Measurements from ENCODE around the gene PCDHA1.
A peak's percentile ranks its signal among the peaks of the same experiment; 100 is the strongest.

The PCDHA1 gene

DNA sequence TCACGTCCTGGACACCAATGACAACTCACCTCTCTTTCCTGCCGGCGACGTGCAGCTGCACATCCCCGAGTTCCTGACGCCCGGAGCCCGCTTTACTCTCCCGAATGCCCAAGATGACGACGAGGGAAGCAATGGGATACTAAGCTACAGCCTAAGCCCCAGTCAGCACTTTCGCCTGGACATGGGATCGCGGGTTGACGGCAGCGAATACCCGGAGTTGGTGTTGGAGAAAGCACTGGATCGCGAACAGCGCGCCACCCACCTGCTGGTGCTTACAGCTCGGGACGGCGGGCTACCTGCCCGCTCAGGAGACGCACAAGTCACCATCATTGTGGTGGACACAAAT, 141.3 kb downstream of the PCDHA1 start:
- TF ChIP-seq, protein P1, sequence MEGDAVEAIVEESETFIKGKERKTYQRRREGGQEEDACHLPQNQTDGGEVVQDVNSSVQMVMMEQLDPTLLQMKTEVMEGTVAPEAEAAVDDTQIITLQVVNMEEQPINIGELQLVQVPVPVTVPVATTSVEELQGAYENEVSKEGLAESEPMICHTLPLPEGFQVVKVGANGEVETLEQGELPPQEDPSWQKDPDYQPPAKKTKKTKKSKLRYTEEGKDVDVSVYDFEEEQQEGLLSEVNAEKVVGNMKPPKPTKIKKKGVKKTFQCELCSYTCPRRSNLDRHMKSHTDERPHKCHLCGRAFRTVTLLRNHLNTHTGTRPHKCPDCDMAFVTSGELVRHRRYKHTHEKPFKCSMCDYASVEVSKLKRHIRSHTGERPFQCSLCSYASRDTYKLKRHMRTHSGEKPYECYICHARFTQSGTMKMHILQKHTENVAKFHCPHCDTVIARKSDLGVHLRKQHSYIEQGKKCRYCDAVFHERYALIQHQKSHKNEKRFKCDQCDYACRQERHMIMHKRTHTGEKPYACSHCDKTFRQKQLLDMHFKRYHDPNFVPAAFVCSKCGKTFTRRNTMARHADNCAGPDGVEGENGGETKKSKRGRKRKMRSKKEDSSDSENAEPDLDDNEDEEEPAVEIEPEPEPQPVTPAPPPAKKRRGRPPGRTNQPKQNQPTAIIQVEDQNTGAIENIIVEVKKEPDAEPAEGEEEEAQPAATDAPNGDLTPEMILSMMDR (conservative IDR thresholded peaks at IDR 0.05; ENCODE audit: low read depth, low read length), result no peak
- no peak for DNase-seq (ENCODE audit: low read depth)
- H3K4me3 ChIP-seq (ENCODE audit: low read depth, low read length), result peak overlapping the region; percentile 32

DNA sequence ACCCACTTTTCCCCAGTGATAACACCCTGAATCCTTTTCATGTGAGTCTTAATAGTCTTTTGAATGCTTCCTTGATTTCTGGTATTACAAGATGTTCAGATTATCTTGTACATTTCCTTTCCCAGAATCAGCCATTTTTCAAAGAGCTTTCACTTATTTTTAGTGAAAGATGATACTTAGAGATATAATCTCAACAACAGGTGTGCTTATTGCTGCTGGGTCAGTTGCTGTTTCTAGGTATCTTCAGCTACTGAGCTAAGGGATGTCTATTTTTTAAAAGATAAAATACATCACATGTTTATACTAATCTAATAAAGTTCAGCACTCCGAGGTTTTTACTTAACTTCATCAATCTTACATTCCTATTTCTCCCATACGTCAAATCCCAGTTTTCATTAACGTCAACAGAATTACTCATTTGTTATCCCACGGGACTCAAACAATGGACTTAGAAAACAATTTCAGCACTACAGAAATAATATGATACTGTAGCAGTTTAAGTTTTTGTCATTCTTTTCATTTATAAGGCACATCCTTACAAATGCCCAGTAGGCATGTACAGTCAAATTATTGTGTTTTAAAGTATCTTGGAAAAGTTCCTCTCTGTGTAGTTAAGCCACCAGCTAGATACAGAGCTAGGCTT, 149.1 kb downstream of the PCDHA1 start:
- TF ChIP-seq, protein P1 (conservative IDR thresholded peaks at IDR 0.05; ENCODE audit: low read depth, low read length), result no peak
- H3K4me3 ChIP-seq (ENCODE audit: low read depth, low read length), result no peak overlapping the region
- DNase-seq (ENCODE audit: low read depth), result no peak

DNA sequence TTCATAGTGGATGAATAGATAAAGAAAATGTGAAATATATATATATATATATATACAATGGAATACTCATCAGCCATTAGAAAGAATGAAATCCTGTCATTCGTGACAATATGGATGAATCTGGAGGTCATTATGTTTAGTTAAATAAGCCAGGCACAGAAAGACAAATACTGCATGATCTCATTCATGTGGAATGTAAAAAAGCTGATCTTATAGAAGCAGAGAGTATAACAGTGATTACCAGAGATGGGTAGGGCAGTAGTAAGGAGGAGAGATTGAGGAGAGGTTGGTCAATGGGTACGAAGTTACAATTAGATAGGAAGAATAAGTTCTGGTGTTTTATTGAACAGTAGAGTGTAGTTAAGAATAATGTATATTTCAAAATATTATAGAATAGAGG, 160.6 kb downstream of the PCDHA1 start:
- H3K4me3 ChIP-seq (ENCODE audit: low read depth, low read length), result no peak overlapping the region
- DNase-seq (ENCODE audit: low read depth), result no peak
- TF ChIP-seq, protein P1 (conservative IDR thresholded peaks at IDR 0.05; ENCODE audit: low read depth, low read length), result no peak

DNA sequence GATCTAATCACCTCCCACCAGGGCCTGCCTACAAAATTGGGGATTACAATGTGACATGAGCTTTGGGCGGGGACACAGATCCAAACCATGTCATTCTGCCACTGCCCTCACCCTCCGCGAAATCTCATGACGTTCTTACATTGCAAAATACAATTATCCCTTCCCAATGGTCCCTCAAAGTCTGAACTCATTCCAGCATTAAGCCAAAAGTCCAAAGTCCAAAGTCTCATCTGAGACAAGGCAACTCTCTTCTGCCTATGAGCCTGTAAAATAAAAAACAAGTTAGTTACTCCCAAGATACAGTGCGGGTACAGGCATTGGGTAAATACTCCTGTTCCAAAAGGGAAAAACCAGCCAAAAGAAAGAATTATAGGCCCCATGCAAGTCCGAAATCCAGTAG, 165.7 kb downstream of the PCDHA1 start:
- H3K4me3 ChIP-seq (ENCODE audit: low read depth, low read length), result no peak overlapping the region
- no peak for DNase-seq (ENCODE audit: low read depth)
- TF ChIP-seq, protein P1 (conservative IDR thresholded peaks at IDR 0.05; ENCODE audit: low read depth, low read length), result no peak

DNA sequence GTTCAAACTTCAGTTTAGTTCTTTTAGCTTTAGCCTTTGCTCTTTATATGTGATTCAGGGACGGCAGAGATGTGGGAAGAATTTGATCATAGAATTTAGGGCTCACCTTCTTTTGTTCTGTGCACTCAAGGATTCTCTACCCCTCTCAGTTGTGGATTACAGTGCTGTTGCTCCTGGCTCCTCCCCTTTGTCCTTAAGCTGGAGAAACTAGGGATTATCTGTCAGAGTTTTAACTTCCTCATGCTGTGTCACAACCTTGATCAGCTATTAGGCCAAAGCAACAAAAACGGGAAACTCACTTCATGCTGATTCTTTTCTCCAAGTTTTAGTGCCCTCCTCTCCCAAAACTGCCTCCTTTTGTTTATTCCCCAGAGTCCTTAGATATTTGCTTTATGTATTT, 167.3 kb downstream of the PCDHA1 start:
- TF ChIP-seq, protein P1 (conservative IDR thresholded peaks at IDR 0.05; ENCODE audit: low read depth, low read length), result no peak
- H3K4me3 ChIP-seq (ENCODE audit: low read depth, low read length), result no peak overlapping the region
- no peak for DNase-seq (ENCODE audit: low read depth)

DNA sequence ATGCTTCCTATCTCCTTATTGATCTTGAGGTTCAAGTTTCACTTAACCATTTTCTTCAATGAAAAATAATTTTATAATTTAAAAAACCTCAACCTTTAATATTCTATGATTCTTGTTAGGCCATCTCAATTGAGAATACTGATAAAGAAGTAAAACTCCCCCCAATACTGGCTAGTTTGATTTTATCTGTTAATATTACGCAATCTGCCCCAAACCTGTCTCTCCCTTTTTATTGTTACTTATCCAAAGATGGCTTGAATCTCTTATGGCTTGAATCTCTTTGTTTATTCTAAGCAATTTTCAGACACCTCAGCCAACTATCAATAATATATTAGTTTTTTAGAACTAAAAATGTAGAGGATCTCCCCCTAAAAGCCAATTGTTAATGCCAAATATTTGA, 176.2 kb downstream of the PCDHA1 start:
- DNase-seq (ENCODE audit: low read depth), result no peak
- TF ChIP-seq, protein P1 (conservative IDR thresholded peaks at IDR 0.05; ENCODE audit: low read depth, low read length), result no peak
- no peak overlapping the region for H3K4me3 ChIP-seq (ENCODE audit: low read depth, low read length)

DNA sequence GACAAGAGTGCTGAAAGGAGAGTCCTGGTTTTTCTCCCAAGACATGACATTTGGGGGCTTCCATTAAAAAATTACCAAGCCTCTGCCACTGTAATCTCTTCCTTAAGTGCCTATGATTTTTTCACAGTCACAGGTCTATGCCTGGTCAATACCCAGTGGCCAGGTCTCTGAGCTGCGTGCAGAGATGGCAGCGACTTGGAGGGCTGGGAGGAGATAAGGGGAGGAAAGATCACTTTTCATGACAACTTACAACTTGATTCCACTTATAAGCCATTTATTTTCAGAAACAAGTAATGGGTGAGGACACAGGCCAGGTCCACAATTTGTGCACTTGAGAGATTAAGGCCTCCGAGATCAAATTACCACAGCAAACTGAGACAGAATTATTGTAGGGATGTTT, 178.4 kb downstream of the PCDHA1 start:
- TF ChIP-seq, protein P1 (conservative IDR thresholded peaks at IDR 0.05; ENCODE audit: low read depth, low read length), result no peak
- no peak overlapping the region for H3K4me3 ChIP-seq (ENCODE audit: low read depth, low read length)
- DNase-seq (ENCODE audit: low read depth), result no peak

Data from choroid plexus epithelial cell (primary cell).